Fibroblast of upper back skin (primary cell): ENCODE measurements around the gene PNMA6E.

Experiments
- DNase-seq: peaks from one replicate; pipeline ENCODE4 v3.0.0-alpha.2; 2013

The PNMA6E gene

GRCh38 chrX:153434801-153435200 is 33.7 kb upstream of the PNMA6E start:
- DNase-seq: no peak

- DNase-seq: no peak
These were observed 32.7 kb upstream of the PNMA6E start for GRCh38 chrX:153433781-153434285.

- no peak for DNase-seq
These were observed 32.1 kb upstream of the PNMA6E start for GRCh38 chrX:153433161-153433680.

- DNase-seq: no peak
These were observed 29.6 kb upstream of the PNMA6E start for GRCh38 chrX:153430796-153431195.

- no peak for DNase-seq
These were observed 25.1 kb upstream of the PNMA6E start for GRCh38 chrX:153426204-153426603.

- DNase-seq: peak; percentile 3
These were observed 22.5 kb upstream of the PNMA6E start for GRCh38 chrX:153423652-153424051.

- DNase-seq: no peak
These were observed 20.7 kb upstream of the PNMA6E start for GRCh38 chrX:153421856-153422255.

- no peak for DNase-seq
These were observed 19.9 kb upstream of the PNMA6E start for GRCh38 chrX:153420851-153421599.

GRCh38 chrX:153417637-153418036 is 16.5 kb upstream of the PNMA6E start:
- no peak for DNase-seq

GRCh38 chrX:153416781-153417450 is 15.8 kb upstream of the PNMA6E start:
- peak; percentile 4 for DNase-seq

- DNase-seq: no peak
These were observed 13.8 kb upstream of the PNMA6E start for GRCh38 chrX:153414856-153415510.

GRCh38 chrX:153413731-153414130 is 12.6 kb upstream of the PNMA6E start:
- no peak for DNase-seq

- no peak for DNase-seq
These were observed 11.9 kb upstream of the PNMA6E start for GRCh38 chrX:153412746-153413720.

- DNase-seq: no peak
These were observed 10.9 kb upstream of the PNMA6E start for GRCh38 chrX:153411988-153412574.

GRCh38 chrX:153411255-153411987 is 10.3 kb upstream of the PNMA6E start, which contains the start of gene ZFP92:
TSS of gene ZFP92 (plus strand) at chrX:153411472. CDS start at chrX:153418323, 6,851 bp downstream.
- peak; percentile 2 for DNase-seq

GRCh38 chrX:153410888-153411254 is 9.7 kb upstream of the PNMA6E start:
- DNase-seq: no peak

- DNase-seq: no peak
These were observed 9.2 kb upstream of the PNMA6E start for GRCh38 chrX:153410373-153410772.

GRCh38 chrX:153409414-153410101 is 8.4 kb upstream of the PNMA6E start:
- DNase-seq: no peak

GRCh38 chrX:153408871-153409351 is 7.8 kb upstream of the PNMA6E start:
- DNase-seq: no peak

GRCh38 chrX:153408221-153408721 is 7.1 kb upstream of the PNMA6E start:
- no peak for DNase-seq
